DOHH2 (cell line): Measurements from ENCODE around the gene DDA1.

Experiments
- CTCF ChIP-seq: fragments of 200-600 bp; sonication (generic); IDR thresholded peaks from one replicate; pipeline ENCODE4 v1.5.1; 2014; ENCODE audit warnings: antibody characterized with exemption, mild to moderate bottlenecking, low read depth, low read length; ENCODE audit not compliant: poor library complexity, severe bottlenecking
- EZH2phosphoT487 ChIP-seq: fragments of 200-600 bp; sonication (generic); IDR thresholded peaks from 2 replicates; pipeline ENCODE4 v1.6.1; 2017; ENCODE audit warnings: borderline replicate concordance, mild to moderate bottlenecking, antibody characterized with exemption, low read length, moderate library complexity, mixed read lengths

GRCh38 chr19:17309198-17309964, at the start of gene DDA1:
- TF ChIP-seq CTCF (no peak), EZH2phosphoT487 (no peak)
